Measurements from ENCODE around the gene COX17.

COX17 gene

GRCh38 chr3:119673875-119674274 is 3.3 kb downstream of the COX17 start:
- no peak for DNase-seq

GRCh38 chr3:119672776-119673175 is 4.4 kb downstream of the COX17 start:
- DNase-seq, result no peak

- no peak for DNase-seq
These were observed 7.2 kb downstream of the COX17 start for GRCh38 chr3:119669906-119670570.

GRCh38 chr3:119665954-119666559 is 11.1 kb downstream of the COX17 start:
- DNase-seq, result no peak

GRCh38 chr3:119664850-119665379 is 12.3 kb downstream of the COX17 start:
- DNase-seq, result no peak

- DNase-seq, result no peak
These were observed 12.8 kb downstream of the COX17 start for GRCh38 chr3:119664370-119664769.

GRCh38 chr3:119663885-119664284 is 13.3 kb downstream of the COX17 start:
- DNase-seq, result no peak

- DNase-seq, result no peak
These were observed 14.4 kb downstream of the COX17 start for GRCh38 chr3:119662604-119663373.

GRCh38 chr3:119660474-119661440 is 16.4 kb downstream of the COX17 start, which contains the start of gene POPDC2:
Gene POPDC2 (minus strand): TSS chr3:119660589. CDS start chr3:119660423, 166 bp downstream.
- DNase-seq, result no peak

GRCh38 chr3:119659606-119660291 is 17.5 kb downstream of the COX17 start:
- no peak for DNase-seq

- no peak for DNase-seq
These were observed 18.2 kb downstream of the COX17 start for GRCh38 chr3:119658994-119659393.

- DNase-seq, result no peak
These were observed 19.1 kb downstream of the COX17 start for GRCh38 chr3:119657887-119658702.

GRCh38 chr3:119653876-119654275 is 23.3 kb downstream of the COX17 start:
- DNase-seq, result no peak

- DNase-seq, result no peak
These were observed 24.7 kb downstream of the COX17 start for GRCh38 chr3:119652306-119653033.

- no peak for DNase-seq
These were observed 27.4 kb downstream of the COX17 start for GRCh38 chr3:119649761-119650160.

GRCh38 chr3:119647843-119648575 is 29.2 kb downstream of the COX17 start:
- DNase-seq, result no peak

GRCh38 chr3:119647171-119647570 is 30.0 kb downstream of the COX17 start:
- DNase-seq, result no peak

- DNase-seq, result no peak
These were observed 31.4 kb downstream of the COX17 start for GRCh38 chr3:119645813-119646212.

GRCh38 chr3:119644481-119644880 is 32.7 kb downstream of the COX17 start:
- DNase-seq, result no peak
